DND-41 (cell line): Measurements from ENCODE around the gene EDC3.

ENCODE experiments used
- ATAC-seq: fragments of 200-7000 bp; cut with Tn5 transposase; 3 replicates; pipeline ENCODE4 v1.9.1; 2021; ENCODE audit warnings: low read depth; ENCODE audit not compliant: insufficient read depth
- DNase-seq: peaks from one replicate; pipeline ENCODE4 v3.0.0-alpha.2; 2020
- H2AFZ ChIP-seq: 2 replicates; pipeline ENCODE4 v1.6.0; 2012; ENCODE audit warnings: low read depth, low read length
- H3K27ac ChIP-seq: 2 replicates; pipeline ENCODE4 v1.5.1; 2012; ENCODE audit warnings: low read length, inconsistent platforms
- H3K27me3 ChIP-seq: fragments of 200-600 bp; sonication (generic); 2 replicates; pipeline ENCODE4 v1.6.0; 2012; ENCODE audit warnings: low read length, mild to moderate bottlenecking, inconsistent platforms; ENCODE audit not compliant: insufficient read depth, poor library complexity
- H3K36me3 ChIP-seq: 2 replicates; pipeline ENCODE4 v1.5.1; 2012; ENCODE audit warnings: low read length, inconsistent platforms; ENCODE audit not compliant: insufficient read depth
- H3K4me1 ChIP-seq: 2 replicates; pipeline ENCODE4 v1.5.1; 2012; ENCODE audit warnings: mild to moderate bottlenecking, low read length; ENCODE audit not compliant: insufficient read depth
- H3K4me2 ChIP-seq: 2 replicates; pipeline ENCODE4 v1.6.0; 2012; ENCODE audit warnings: mild to moderate bottlenecking, moderate library complexity, low read length, inconsistent platforms; ENCODE audit not compliant: insufficient read depth
- H3K4me3 ChIP-seq, 2 experiments: fragments of 200-600 bp in 1 of 2; shearing (Covaris generic) in 1 of 2; 2 replicates each; pipeline ENCODE4 v1.5.1; 2012 to 2016; ENCODE audit warnings: inconsistent platforms in 2 of 2, low read length in 2 of 2, mild to moderate bottlenecking in 2 of 2, low read depth in 1 of 2, moderate library complexity in 1 of 2
- H3K79me2 ChIP-seq: 2 replicates; pipeline ENCODE4 v1.6.0; 2012; ENCODE audit warnings: low read length, inconsistent platforms; ENCODE audit not compliant: insufficient read depth
- H3K9ac ChIP-seq: 2 replicates; pipeline ENCODE4 v1.6.0; 2012; ENCODE audit warnings: low read depth, mild to moderate bottlenecking, inconsistent platforms, low read length, moderate library complexity
- H3K9me3 ChIP-seq: 2 replicates; pipeline ENCODE4 v1.5.1; 2012; ENCODE audit warnings: low read length, moderate library complexity, mild to moderate bottlenecking, inconsistent platforms; ENCODE audit not compliant: insufficient read depth, severe bottlenecking
- H4K20me1 ChIP-seq: 2 replicates; pipeline ENCODE4 v1.6.0; 2012; ENCODE audit warnings: low read length; ENCODE audit not compliant: insufficient read depth
- EZH2 ChIP-seq: IDR thresholded peaks from 3 replicates; pipeline ENCODE4 v1.6.1; 2012; ENCODE audit warnings: borderline replicate concordance, low read depth, mild to moderate bottlenecking, moderate library complexity, low read length, inconsistent platforms; ENCODE audit not compliant: severe bottlenecking
- TF ChIP-seq, protein P1 (sequence below): IDR thresholded peaks from 2 replicates; pipeline ENCODE4 v1.5.1; 2012; ENCODE audit warnings: borderline replicate concordance, low read length, moderate library complexity, mild to moderate bottlenecking; ENCODE audit not compliant: poor library complexity, severe bottlenecking; ENCODE audit errors: extremely low read depth

The EDC3 gene

DNA sequence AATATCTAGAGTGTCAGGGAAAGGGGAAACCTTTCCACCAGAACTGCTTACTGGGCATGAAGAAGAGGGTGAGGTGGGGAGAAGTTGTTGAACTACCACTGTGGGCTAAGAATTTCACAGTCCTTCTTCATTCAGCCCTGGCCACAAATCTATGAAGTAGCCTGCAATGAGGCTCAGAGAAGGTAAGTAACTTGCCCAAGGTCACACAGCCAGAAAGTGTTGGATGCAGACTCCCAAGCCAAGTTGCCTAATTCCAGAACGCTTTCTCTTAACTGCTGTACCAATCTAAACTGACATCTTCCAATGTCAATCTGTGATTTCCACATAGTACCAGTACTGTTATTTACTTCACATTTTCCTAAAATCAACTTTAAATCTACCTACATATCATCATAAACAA, 27.4 kb upstream of the EDC3 start:
- H3K4me2 ChIP-seq: no peak overlapping the region
- H3K36me3 ChIP-seq: no peaks in the 10 kb centered on the region
- H3K27ac ChIP-seq: no peak overlapping the region
- no peaks in the 10 kb centered on the region for H4K20me1 ChIP-seq
- H2AFZ ChIP-seq: no peak overlapping the region
- no peak overlapping the region for H3K9ac ChIP-seq
- TF ChIP-seq, protein P1, sequence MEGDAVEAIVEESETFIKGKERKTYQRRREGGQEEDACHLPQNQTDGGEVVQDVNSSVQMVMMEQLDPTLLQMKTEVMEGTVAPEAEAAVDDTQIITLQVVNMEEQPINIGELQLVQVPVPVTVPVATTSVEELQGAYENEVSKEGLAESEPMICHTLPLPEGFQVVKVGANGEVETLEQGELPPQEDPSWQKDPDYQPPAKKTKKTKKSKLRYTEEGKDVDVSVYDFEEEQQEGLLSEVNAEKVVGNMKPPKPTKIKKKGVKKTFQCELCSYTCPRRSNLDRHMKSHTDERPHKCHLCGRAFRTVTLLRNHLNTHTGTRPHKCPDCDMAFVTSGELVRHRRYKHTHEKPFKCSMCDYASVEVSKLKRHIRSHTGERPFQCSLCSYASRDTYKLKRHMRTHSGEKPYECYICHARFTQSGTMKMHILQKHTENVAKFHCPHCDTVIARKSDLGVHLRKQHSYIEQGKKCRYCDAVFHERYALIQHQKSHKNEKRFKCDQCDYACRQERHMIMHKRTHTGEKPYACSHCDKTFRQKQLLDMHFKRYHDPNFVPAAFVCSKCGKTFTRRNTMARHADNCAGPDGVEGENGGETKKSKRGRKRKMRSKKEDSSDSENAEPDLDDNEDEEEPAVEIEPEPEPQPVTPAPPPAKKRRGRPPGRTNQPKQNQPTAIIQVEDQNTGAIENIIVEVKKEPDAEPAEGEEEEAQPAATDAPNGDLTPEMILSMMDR: no peak
- TF ChIP-seq EZH2: no peak
- no peak for ATAC-seq
- peaks cover 9% of the 10 kb centered on the region for H3K27me3 ChIP-seq
- DNase-seq: no peak
- H3K4me1 ChIP-seq: no peaks in the 10 kb centered on the region
- no peak overlapping the region for H3K4me3 ChIP-seq
- no peaks in the 10 kb centered on the region for H3K9me3 ChIP-seq
- no peaks in the 10 kb centered on the region for H3K79me2 ChIP-seq

DNA sequence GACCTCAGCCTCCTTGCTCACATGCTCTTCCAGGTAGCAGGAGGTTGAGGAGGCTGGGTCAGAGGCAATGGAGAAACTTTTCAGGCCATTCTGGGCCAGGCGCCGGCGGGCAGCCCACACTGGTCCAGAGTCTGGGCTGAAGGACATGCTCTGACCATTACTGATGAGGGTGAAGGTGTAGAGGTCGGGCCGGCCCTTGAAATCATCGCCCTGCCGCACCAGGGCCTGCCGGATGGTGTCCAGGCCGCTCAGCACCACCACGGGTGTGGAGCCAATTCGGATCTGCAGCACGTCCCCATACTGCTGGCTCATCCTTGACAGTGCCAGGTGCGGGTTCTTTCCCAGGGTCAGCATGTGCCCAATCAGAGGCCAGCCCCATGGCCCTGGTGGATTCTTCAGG, 26.8 kb upstream of the EDC3 start:
- H3K9ac ChIP-seq: no peak overlapping the region
- H2AFZ ChIP-seq: no peak overlapping the region
- H3K36me3 ChIP-seq: no peaks in the 10 kb centered on the region
- H4K20me1 ChIP-seq: no peaks in the 10 kb centered on the region
- no peaks in the 10 kb centered on the region for H3K79me2 ChIP-seq
- ATAC-seq (no peak), DNase-seq (no peak)
- H3K4me2 ChIP-seq: no peak overlapping the region
- H3K9me3 ChIP-seq: no peaks in the 10 kb centered on the region
- peaks cover 12% of the 10 kb centered on the region for H3K27me3 ChIP-seq
- no peak overlapping the region for H3K4me3 ChIP-seq
- no peak overlapping the region for H3K27ac ChIP-seq
- TF ChIP-seq EZH2: no peak
- H3K4me1 ChIP-seq: no peaks in the 10 kb centered on the region

DNA sequence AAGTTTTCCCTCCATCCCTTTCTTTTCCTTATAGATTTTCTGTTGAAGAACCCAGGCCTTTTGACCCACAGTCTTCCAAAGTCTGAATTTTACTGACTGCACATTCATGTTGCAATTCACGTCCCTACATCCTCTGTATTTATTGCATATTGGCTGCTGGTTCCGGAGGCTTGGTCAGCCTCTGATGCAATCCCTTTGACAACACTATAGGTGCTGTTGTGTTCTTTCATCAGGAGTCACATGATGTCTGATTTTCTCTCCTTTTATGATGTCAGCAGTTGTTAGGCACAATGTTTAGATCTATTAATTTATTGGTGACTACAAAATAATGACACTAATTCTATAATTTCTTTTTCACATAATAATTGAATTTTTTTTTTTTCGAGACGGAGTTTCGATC, 20.8 kb upstream of the EDC3 start:
- H3K27ac ChIP-seq: no peak overlapping the region
- no peak overlapping the region for H3K9ac ChIP-seq
- H2AFZ ChIP-seq: no peak overlapping the region
- DNase-seq (no peak), ATAC-seq (no peak)
- peaks cover 4% of the 10 kb centered on the region for H3K27me3 ChIP-seq
- H3K4me3 ChIP-seq: no peak overlapping the region
- H3K4me1 ChIP-seq: no peaks in the 10 kb centered on the region
- H4K20me1 ChIP-seq: no peaks in the 10 kb centered on the region
- H3K9me3 ChIP-seq: no peaks in the 10 kb centered on the region
- H3K79me2 ChIP-seq: no peaks in the 10 kb centered on the region
- TF ChIP-seq EZH2: no peak
- TF ChIP-seq, protein P1: no peak
- no peak overlapping the region for H3K4me2 ChIP-seq
- H3K36me3 ChIP-seq: no peaks in the 10 kb centered on the region

DNA sequence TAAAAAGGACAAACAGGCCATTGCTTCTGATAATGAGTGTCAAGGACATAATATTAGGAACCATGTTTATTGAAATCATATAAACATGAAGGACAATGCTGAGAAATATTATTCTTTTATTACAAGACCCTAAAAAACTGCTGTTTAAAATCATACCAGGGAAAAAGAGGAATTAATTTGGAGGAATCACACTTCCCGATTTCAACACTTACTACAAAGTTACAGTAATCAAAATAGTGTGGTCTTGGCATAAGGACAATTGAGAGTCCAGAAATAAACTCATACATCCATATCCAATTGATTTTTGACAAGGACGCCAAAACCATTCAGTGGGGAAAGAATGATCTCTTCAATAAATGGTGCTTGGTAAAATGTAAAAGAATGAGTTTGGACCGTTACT, 16.5 kb upstream of the EDC3 start:
- no peak overlapping the region for H3K4me2 ChIP-seq
- no peaks in the 10 kb centered on the region for H3K36me3 ChIP-seq
- DNase-seq (no peak), ATAC-seq (no peak)
- no peaks in the 10 kb centered on the region for H3K4me1 ChIP-seq
- no peak overlapping the region for H3K4me3 ChIP-seq
- H3K9ac ChIP-seq: no peak overlapping the region
- no peaks in the 10 kb centered on the region for H4K20me1 ChIP-seq
- no peaks in the 10 kb centered on the region for H3K9me3 ChIP-seq
- H2AFZ ChIP-seq: no peak overlapping the region
- no peak overlapping the region for H3K27ac ChIP-seq
- no peaks in the 10 kb centered on the region for H3K79me2 ChIP-seq
- H3K27me3 ChIP-seq: no peaks in the 10 kb centered on the region
- TF ChIP-seq EZH2: no peak
- TF ChIP-seq, protein P1: no peak
